HepG2 (cell line): ENCODE measurements around the gene CACNA1H. TPM values are rescaled to one million over a fixed set of nuclear protein-coding genes. Genes with fewer than 3 reads are reported as not detected.

Source experiments
- CHCHD3 ChIP-seq: sonication (generic); formaldehyde crosslinking; IDR thresholded peaks from 2 replicates; pipeline ENCODE4 v1.8.0; 2022; ENCODE audit warnings: mild to moderate bottlenecking, missing genetic modification reagents, moderate library complexity
- DR1 ChIP-seq: sonication (generic); formaldehyde crosslinking; IDR thresholded peaks from 2 replicates; pipeline ENCODE4 v1.8.0; 2021; ENCODE audit warnings: mild to moderate bottlenecking, missing genetic modification reagents, inconsistent platforms
- FOSL1 ChIP-seq: sonication (generic); formaldehyde crosslinking; IDR thresholded peaks from 2 replicates; pipeline ENCODE4 v1.9.0; 2021; ENCODE audit warnings: missing genetic modification reagents, borderline replicate concordance
- GTF2F1 ChIP-seq: fragments of 150-350 bp; IDR thresholded peaks from 2 replicates; pipeline ENCODE4 v1.6.1; 2014; ENCODE audit warnings: low read length
- MBNL3 ChIP-seq: fragments of 250-450 bp; sonication (Bioruptor Pico); conservative IDR thresholded peaks from 2 replicates; pipeline ENCODE4 v1.8.0; 2022; ENCODE audit warnings: mild to moderate bottlenecking, inconsistent platforms
- MLLT10 ChIP-seq: sonication (generic); formaldehyde crosslinking; IDR thresholded peaks from 2 replicates; pipeline ENCODE4 v1.4.0; 2020; ENCODE audit warnings: missing genetic modification reagents
- MXD3 ChIP-seq: IDR thresholded peaks from 2 replicates; pipeline ENCODE4 v1.6.1; 2016; ENCODE audit warnings: mild to moderate bottlenecking, missing biosample characterization, missing genetic modification reagents
- NFKB2 ChIP-seq: sonication (generic); formaldehyde crosslinking; IDR thresholded peaks from 2 replicates; pipeline ENCODE4 v1.4.0; 2020; ENCODE audit warnings: missing genetic modification reagents, borderline replicate concordance
- NONO ChIP-seq, 2 experiments: fragments of 450-650 bp in 1 of 2; sonication (generic) in 1 of 2; formaldehyde crosslinking in 1 of 2; IDR thresholded peaks in 1 of 2; conservative IDR thresholded peaks in 1 of 2; 2 replicates each; pipeline versions ENCODE4 v1.6.1 to v1.8.0; 2017 to 2022; ENCODE audit warnings: mild to moderate bottlenecking in 1 of 2, missing genetic modification reagents in 1 of 2, moderate library complexity in 1 of 2
- PRPF4 ChIP-seq: fragments of 200-400 bp; formaldehyde crosslinking; IDR thresholded peaks from 2 replicates; pipeline ENCODE4 v1.6.1; 2016; ENCODE audit warnings: low read length, low read depth; ENCODE audit not compliant: poor library complexity, severe bottlenecking
- RBM22 ChIP-seq: fragments of 200-400 bp; formaldehyde crosslinking; optimal IDR thresholded peaks from 2 replicates; pipeline ENCODE3; 2017; ENCODE audit warnings: mild to moderate bottlenecking, low read length, moderate library complexity
- SP1 ChIP-seq, 2 experiments: fragments of 450-650 bp in 1 of 2; sonication (generic) in 1 of 2; formaldehyde crosslinking in 1 of 2; IDR thresholded peaks; 2 replicates each; pipeline versions ENCODE4 v1.4.0 to v1.6.1; 2016 to 2020; ENCODE audit warnings: missing genetic modification reagents in 1 of 2
- SP5 ChIP-seq: IDR thresholded peaks from 2 replicates; pipeline ENCODE4 v1.6.1; 2016; ENCODE audit warnings: low read depth, borderline replicate concordance
- TOPORS ChIP-seq: sonication (generic); formaldehyde crosslinking; IDR thresholded peaks from 2 replicates; pipeline ENCODE4 v1.8.0; 2023; ENCODE audit warnings: mild to moderate bottlenecking, missing genetic modification reagents
- ZBTB21 ChIP-seq: sonication (generic); formaldehyde crosslinking; IDR thresholded peaks from 2 replicates; pipeline ENCODE4 v1.4.0; 2020; ENCODE audit warnings: missing genetic modification reagents
- ZFP90 ChIP-seq: sonication (generic); formaldehyde crosslinking; IDR thresholded peaks from 2 replicates; pipeline ENCODE4 v1.8.0; 2022; ENCODE audit warnings: missing genetic modification reagents, mild to moderate bottlenecking, inconsistent platforms, borderline replicate concordance
- ZNF430 ChIP-seq: sonication (generic); formaldehyde crosslinking; IDR thresholded peaks from 2 replicates; pipeline ENCODE4 v1.9.0; 2021; ENCODE audit warnings: mild to moderate bottlenecking, missing genetic modification reagents
- ZNF768 ChIP-seq: sonication (generic); formaldehyde crosslinking; IDR thresholded peaks from 2 replicates; pipeline ENCODE4 v1.4.0; 2020; ENCODE audit warnings: missing genetic modification reagents
- ZNF780A ChIP-seq: sonication (generic); formaldehyde crosslinking; IDR thresholded peaks from 2 replicates; pipeline ENCODE4 v1.8.0; 2022; ENCODE audit warnings: mild to moderate bottlenecking, missing genetic modification reagents, moderate library complexity
- polyA plus RNA-seq, 8 experiments: library from polyadenylated mRNA; depleted of rRNA in 3 of 8; stranded (reverse) in 7 of 8; unstranded in 1 of 8; fragments of >200 nt; fragmentation: Illumina TruSeq in 4 of 8; extraction: Trizol in 4 of 8; gene quantifications; 2 replicates each; pipeline versions ENCODE4 v1.2.1 to v1.2.3, GENCODE V29; 2011 to 2016; ENCODE audit warnings: low read depth in 4 of 8, missing spikeins in 1 of 8, mixed read lengths in 1 of 8; ENCODE audit not compliant: insufficient read depth in 1 of 8
- total RNA-seq, 5 experiments: library from RNA; depleted of rRNA; stranded (reverse); fragments of >200 nt; fragmentation: Illumina TruSeq; extraction: Trizol; gene quantifications; 2 replicates each; pipeline ENCODE4 v1.2.3, GENCODE V29; 2016; ENCODE audit warnings: low read depth in 1 of 5
- TF ChIP-seq, protein P1 (sequence below): sonication (generic); formaldehyde crosslinking; IDR thresholded peaks from 2 replicates; pipeline ENCODE4; 2020; ENCODE audit warnings: missing genetic modification reagents, mild to moderate bottlenecking, borderline replicate concordance
- TF ChIP-seq, protein P2 (sequence below): sonication (generic); formaldehyde crosslinking; IDR thresholded peaks from 2 replicates; pipeline ENCODE4 v1.5.0; 2020; ENCODE audit warnings: missing genetic modification reagents, mild to moderate bottlenecking, borderline replicate concordance
- TF ChIP-seq, protein P3 (sequence below): sonication (generic); formaldehyde crosslinking; IDR thresholded peaks from 2 replicates; pipeline ENCODE4 v1.4.0; 2020; ENCODE audit warnings: low read depth, mild to moderate bottlenecking, missing genetic modification reagents
- TF ChIP-seq, protein P4 (sequence below), 2 experiments: fragments of 450-650 bp in 1 of 2; sonication (generic) in 1 of 2; formaldehyde crosslinking; IDR thresholded peaks; 2 replicates each; pipeline versions ENCODE4 v1.5.0 to v1.8.0; 2020 to 2022; ENCODE audit warnings: mild to moderate bottlenecking in 1 of 2, missing genetic modification reagents in 1 of 2
- TF ChIP-seq, protein P5 (sequence below): sonication (generic); formaldehyde crosslinking; IDR thresholded peaks from 2 replicates; pipeline ENCODE4 v1.8.0; 2022; ENCODE audit warnings: mild to moderate bottlenecking, missing genetic modification reagents, borderline replicate concordance

The CACNA1H gene
- total and polyA plus RNA-seq, 2 of the 13 experiments (the other 11 are each of a cell fraction or from before 2014, with no cell fraction given), result 0.40 to 1.8 TPM

- no peak for TF ChIP-seq DR1
- no peak for TF ChIP-seq TOPORS (CRISPR knock-in tag)
- no peak for TF ChIP-seq FOSL1
- TF ChIP-seq RBM22, result no peak
- TF ChIP-seq, protein P1, sequence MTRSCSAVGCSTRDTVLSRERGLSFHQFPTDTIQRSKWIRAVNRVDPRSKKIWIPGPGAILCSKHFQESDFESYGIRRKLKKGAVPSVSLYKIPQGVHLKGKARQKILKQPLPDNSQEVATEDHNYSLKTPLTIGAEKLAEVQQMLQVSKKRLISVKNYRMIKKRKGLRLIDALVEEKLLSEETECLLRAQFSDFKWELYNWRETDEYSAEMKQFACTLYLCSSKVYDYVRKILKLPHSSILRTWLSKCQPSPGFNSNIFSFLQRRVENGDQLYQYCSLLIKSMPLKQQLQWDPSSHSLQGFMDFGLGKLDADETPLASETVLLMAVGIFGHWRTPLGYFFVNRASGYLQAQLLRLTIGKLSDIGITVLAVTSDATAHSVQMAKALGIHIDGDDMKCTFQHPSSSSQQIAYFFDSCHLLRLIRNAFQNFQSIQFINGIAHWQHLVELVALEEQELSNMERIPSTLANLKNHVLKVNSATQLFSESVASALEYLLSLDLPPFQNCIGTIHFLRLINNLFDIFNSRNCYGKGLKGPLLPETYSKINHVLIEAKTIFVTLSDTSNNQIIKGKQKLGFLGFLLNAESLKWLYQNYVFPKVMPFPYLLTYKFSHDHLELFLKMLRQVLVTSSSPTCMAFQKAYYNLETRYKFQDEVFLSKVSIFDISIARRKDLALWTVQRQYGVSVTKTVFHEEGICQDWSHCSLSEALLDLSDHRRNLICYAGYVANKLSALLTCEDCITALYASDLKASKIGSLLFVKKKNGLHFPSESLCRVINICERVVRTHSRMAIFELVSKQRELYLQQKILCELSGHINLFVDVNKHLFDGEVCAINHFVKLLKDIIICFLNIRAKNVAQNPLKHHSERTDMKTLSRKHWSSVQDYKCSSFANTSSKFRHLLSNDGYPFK (CRISPR knock-in tag), result no peak
- TF ChIP-seq ZBTB21 (CRISPR knock-in tag), result peak; percentile 72
- no peak for TF ChIP-seq ZNF430 (CRISPR knock-in tag)
- TF ChIP-seq, protein P2, sequence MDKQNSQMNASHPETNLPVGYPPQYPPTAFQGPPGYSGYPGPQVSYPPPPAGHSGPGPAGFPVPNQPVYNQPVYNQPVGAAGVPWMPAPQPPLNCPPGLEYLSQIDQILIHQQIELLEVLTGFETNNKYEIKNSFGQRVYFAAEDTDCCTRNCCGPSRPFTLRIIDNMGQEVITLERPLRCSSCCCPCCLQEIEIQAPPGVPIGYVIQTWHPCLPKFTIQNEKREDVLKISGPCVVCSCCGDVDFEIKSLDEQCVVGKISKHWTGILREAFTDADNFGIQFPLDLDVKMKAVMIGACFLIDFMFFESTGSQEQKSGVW (CRISPR knock-in tag), result no peak
- no peak for TF ChIP-seq NONO (IDR thresholded peaks at IDR 0.05)
- TF ChIP-seq NONO (CRISPR knock-in tag; conservative IDR thresholded peaks at IDR 0.05), result no peak
- no peak for TF ChIP-seq ZNF780A (CRISPR knock-in tag)
- TF ChIP-seq ZFP90 (CRISPR knock-in tag), result no peak
- no peak for TF ChIP-seq GTF2F1
- TF ChIP-seq SP5 (CRISPR knock-in tag), result no peak
- peak; percentile 20; the same call in 1 of the 2 replicates for TF ChIP-seq ZNF768 (CRISPR knock-in tag)
- TF ChIP-seq, protein P3, sequence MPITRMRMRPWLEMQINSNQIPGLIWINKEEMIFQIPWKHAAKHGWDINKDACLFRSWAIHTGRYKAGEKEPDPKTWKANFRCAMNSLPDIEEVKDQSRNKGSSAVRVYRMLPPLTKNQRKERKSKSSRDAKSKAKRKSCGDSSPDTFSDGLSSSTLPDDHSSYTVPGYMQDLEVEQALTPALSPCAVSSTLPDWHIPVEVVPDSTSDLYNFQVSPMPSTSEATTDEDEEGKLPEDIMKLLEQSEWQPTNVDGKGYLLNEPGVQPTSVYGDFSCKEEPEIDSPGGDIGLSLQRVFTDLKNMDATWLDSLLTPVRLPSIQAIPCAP, result no peak
- TF ChIP-seq, protein P4, sequence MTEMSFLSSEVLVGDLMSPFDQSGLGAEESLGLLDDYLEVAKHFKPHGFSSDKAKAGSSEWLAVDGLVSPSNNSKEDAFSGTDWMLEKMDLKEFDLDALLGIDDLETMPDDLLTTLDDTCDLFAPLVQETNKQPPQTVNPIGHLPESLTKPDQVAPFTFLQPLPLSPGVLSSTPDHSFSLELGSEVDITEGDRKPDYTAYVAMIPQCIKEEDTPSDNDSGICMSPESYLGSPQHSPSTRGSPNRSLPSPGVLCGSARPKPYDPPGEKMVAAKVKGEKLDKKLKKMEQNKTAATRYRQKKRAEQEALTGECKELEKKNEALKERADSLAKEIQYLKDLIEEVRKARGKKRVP (CRISPR knock-in tag; IDR thresholded peaks at IDR 0.05), result 0 out of 4 replicates have a peak, but pooled peaks of 1 of the 2 experiments have one; percentile 62
- no peak for TF ChIP-seq MBNL3 (CRISPR knock-in tag)
- peak; percentile 43; the same call in 1 of the 2 replicates for TF ChIP-seq MXD3 (CRISPR knock-in tag)
- no peak for TF ChIP-seq SP1 (IDR thresholded peaks at IDR 0.05)
- TF ChIP-seq SP1 (CRISPR knock-in tag; IDR thresholded peaks at IDR 0.05), result no peak
- TF ChIP-seq, protein P5, sequence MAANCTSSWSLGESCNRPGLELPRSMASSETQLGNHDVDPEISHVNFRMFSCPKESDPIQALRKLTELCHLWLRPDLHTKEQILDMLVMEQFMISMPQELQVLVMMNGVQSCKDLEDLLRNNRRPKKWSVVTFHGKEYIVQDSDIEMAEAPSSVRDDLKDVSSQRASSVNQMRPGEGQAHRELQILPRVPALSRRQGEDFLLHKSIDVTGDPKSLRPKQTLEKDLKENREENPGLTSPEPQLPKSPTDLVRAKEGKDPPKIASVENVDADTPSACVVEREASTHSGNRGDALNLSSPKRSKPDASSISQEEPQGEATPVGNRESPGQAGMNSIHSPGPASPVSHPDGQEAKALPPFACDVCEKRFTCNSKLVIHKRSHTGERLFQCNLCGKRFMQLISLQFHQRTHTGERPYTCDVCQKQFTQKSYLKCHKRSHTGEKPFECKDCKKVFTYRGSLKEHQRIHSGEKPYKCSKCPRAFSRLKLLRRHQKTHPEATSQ, result no peak
- TF ChIP-seq PRPF4, result no peak
- TF ChIP-seq CHCHD3 (CRISPR knock-in tag), result no peak
- no peak for TF ChIP-seq NFKB2 (CRISPR knock-in tag)
- TF ChIP-seq MLLT10, result no peak
These were observed 15.3 kb upstream of the CACNA1H start (continued) for GRCh38 chr16:1137604-1138003.
